Fibroblast of mammary gland (primary cell): ENCODE measurements around the gene ST3GAL4.

Source experiments
- DNase-seq: peaks from one replicate; pipeline ENCODE4 v3.0.0-alpha.2; 2010; ENCODE audit warnings: low read depth
- H3K4me3 ChIP-seq: 2 replicates; pipeline ENCODE4 v1.5.1; 2011; ENCODE audit warnings: low read depth, mild to moderate bottlenecking, low read length, moderate library complexity; ENCODE audit not compliant: control insufficient read depth
- CTCF ChIP-seq: conservative IDR thresholded peaks from 2 replicates; pipeline ENCODE4 v1.5.1; 2011; ENCODE audit warnings: low read depth, low read length, inconsistent platforms; ENCODE audit not compliant: control insufficient read depth, insufficient read depth

The ST3GAL4 gene

GRCh38 chr11:126434950-126435335, 79.5 kb downstream of the ST3GAL4 start:
- DNase-seq, result no peak
- TF ChIP-seq CTCF, result no peak
- no peak overlapping the region for H3K4me3 ChIP-seq

- no peak overlapping the region for H3K4me3 ChIP-seq
- no peak for DNase-seq
- no peak for TF ChIP-seq CTCF
Measured at GRCh38 chr11:126436209-126436755, 80.8 kb downstream of the ST3GAL4 start.

DNA sequence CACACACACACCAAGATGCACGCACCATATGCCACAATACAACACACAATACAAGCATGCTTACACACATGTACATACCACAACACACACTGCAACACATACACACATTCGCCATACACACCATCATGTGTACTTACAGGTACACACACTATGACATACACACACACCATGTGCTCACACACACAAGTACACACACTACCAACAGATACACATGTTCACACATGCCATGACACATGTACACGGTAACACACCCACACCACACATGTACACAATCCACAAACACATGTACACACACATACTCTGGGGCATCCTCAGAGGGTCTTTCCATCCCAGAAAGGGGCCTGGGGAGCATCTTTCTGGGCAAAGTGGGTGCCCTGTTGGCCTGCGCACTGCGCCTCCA, 82.2 kb downstream of the ST3GAL4 start:
- no peak for DNase-seq
- no peak overlapping the region for H3K4me3 ChIP-seq
- TF ChIP-seq CTCF, result no peak

- no peak overlapping the region for H3K4me3 ChIP-seq
- no peak for DNase-seq
- no peak for TF ChIP-seq CTCF
Measured at GRCh38 chr11:126438272-126438671, 82.8 kb downstream of the ST3GAL4 start.

DNA sequence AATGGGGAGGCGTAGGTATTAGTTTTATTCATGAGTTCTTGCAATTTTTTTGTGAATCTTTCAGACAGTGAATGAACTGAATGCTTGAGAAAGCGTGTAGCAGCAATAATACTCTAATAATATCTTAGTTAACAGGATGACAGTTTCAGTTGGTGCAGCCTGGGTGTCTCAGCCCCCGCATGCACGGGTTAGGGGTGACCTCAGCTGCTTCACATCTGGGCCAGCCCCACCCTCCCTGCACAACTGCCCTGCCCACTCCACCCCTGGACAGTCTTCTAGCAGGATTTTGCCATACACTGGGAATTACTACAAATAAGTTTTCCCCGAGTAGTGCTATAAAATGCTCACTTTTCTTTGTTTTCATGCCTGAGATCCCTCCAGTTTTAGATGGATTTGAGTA, 83.2 kb downstream of the ST3GAL4 start:
- peak; percentile 33 for DNase-seq

GRCh38 chr11:126440276-126440675, 84.8 kb downstream of the ST3GAL4 start:
- no peak for TF ChIP-seq CTCF
- H3K4me3 ChIP-seq, result no peak overlapping the region
- no peak for DNase-seq

More for the DNA sequence above, 83.2 kb downstream of the ST3GAL4 start:
- H3K4me3 ChIP-seq, result no peak overlapping the region
- no peak for TF ChIP-seq CTCF
